A673 (cell line): ENCODE measurements around the gene TTLL5.

Experiments
- CTCF ChIP-seq: fragments of 300-800, 200-600 bp; sonication (generic); conservative IDR thresholded peaks from 2 replicates; pipeline ENCODE4 v1.5.1; 2017; ENCODE audit warnings: low read depth, mild to moderate bottlenecking, antibody characterized with exemption, low read length, moderate library complexity, mixed read lengths
- EZH2 ChIP-seq: fragments of 200-600 bp; sonication (generic); IDR thresholded peaks from 2 replicates; pipeline ENCODE4 v1.6.1; 2017; ENCODE audit warnings: borderline replicate concordance, low read depth, mild to moderate bottlenecking, mixed read lengths, antibody characterized with exemption, low read length; ENCODE audit not compliant: poor library complexity, severe bottlenecking

GRCh38 chr14:75866970-75867369 lies 205.9 kb downstream of the TTLL5 start:
- TF ChIP-seq CTCF (no peak), EZH2 (no peak)
